ENCODE results near the gene FGF14.

Gene FGF14

DNA sequence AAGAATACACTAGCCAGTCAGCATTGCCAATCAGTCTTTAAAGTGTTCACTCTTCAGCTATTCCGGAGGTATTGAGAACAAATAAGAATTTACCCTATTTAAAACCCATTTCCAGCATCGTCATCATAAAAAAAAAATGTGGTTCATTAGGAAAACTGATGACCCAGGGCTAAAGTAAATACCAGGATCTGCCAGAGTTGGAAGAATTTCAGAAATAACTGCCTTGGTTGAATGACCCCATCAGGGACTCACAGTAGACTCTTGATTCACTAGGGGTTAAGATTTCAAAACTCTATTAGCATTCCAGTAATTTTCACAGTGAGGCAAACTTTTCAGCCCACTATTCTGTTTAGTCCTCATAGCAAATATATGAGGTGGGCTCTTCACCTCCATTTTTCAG is 572.4 kb downstream of the FGF14 start:
- DNase-seq (ENCODE audit: low spot score): no peak

DNA sequence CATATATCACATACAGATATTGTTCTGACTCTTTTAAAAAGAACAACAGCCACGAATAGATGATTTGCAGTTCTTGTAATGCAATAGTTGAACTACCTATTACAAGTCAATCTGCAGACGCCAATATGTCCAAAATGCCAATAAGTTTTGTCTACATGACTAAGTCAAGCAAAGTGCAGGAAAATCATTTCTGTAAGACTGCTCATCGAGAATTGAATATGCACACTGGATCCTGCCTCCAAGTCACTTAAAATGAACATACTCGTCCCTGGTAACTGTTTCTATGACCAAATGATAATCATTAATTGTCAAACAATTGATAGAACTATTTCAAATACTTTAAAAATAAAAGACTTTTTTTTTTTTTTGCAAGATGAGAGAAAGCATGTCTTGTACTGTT is 573.7 kb downstream of the FGF14 start:
- TF ChIP-seq, protein P1, sequence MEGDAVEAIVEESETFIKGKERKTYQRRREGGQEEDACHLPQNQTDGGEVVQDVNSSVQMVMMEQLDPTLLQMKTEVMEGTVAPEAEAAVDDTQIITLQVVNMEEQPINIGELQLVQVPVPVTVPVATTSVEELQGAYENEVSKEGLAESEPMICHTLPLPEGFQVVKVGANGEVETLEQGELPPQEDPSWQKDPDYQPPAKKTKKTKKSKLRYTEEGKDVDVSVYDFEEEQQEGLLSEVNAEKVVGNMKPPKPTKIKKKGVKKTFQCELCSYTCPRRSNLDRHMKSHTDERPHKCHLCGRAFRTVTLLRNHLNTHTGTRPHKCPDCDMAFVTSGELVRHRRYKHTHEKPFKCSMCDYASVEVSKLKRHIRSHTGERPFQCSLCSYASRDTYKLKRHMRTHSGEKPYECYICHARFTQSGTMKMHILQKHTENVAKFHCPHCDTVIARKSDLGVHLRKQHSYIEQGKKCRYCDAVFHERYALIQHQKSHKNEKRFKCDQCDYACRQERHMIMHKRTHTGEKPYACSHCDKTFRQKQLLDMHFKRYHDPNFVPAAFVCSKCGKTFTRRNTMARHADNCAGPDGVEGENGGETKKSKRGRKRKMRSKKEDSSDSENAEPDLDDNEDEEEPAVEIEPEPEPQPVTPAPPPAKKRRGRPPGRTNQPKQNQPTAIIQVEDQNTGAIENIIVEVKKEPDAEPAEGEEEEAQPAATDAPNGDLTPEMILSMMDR (IDR thresholded peaks at IDR 0.05; ENCODE audit: extremely low read depth, missing control alignments): no peak
- DNase-seq (ENCODE audit: low spot score): no peak

More for the DNA sequence above, 572.4 kb downstream of the FGF14 start:
- TF ChIP-seq, protein P1 (IDR thresholded peaks at IDR 0.05; ENCODE audit: extremely low read depth, missing control alignments): no peak

DNA sequence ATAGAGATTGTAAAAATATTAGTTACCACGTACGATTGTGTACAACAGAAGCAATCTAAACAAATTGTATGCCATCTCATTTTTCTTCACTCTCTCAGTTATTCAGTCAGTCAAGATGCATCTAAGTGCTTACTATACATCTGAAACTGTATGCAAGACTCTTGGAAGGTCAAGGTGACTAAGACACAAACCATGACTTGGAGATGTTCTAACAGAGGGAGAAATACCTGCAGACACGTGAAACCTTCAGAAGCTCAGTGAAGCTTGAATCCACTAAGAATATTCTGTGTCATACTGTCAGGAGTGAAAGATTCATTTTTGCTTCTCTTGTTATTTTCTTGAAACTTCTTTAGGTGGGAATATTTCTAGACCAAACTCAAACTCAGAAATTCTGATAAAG is 584.0 kb downstream of the FGF14 start:
- TF ChIP-seq, protein P1 (IDR thresholded peaks at IDR 0.05; ENCODE audit: extremely low read depth, missing control alignments): no peak
- no peak for DNase-seq (ENCODE audit: low spot score)

DNA sequence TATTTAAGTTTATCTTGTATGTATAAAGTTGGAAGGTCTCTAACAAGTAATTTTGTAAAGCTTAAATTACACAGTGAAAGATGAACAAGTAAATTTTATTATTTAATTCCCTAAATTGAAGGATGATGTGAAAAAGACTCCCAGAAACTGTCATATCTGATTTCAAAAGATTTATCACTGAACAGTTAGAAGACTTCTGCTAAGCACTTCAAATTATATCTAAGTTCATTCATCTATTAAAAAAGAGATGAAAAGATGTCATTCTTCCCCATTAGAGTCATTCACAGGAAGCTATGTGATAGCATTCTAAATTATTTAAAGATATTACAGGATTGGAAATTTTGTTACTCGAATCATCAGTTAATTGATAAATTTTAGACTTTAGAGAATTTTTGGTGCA is 590.0 kb downstream of the FGF14 start:
- DNase-seq (ENCODE audit: low spot score): no peak
- TF ChIP-seq, protein P1 (IDR thresholded peaks at IDR 0.05; ENCODE audit: extremely low read depth, missing control alignments): no peak

DNA sequence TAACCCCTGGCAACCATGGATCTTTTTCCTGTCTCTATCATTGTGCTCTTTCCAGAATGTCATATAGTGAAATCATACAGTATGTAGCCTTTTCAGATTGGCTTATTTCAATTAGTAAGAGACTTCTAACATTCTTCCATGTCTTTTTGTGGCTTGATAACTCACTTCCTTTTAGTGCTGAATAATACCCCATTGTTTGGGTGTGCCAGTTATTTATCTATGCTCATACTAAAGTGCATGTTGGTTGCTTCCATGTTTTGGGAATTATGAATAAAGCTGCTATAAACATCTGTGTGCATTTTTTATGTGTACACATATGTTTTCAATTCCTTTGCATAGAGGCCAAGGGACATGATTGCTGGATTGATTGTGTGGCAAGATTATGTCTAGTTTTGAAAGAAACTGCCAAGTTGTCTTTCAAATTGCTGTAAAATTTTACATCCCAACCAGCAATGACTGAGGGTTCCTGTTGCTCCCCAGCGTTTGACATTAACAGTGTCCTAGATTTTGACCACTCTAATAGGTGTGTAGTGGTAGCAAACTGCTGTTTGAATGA is 590.5 kb downstream of the FGF14 start:
- no peak for DNase-seq (ENCODE audit: low spot score)
- TF ChIP-seq, protein P1 (IDR thresholded peaks at IDR 0.05; ENCODE audit: extremely low read depth, missing control alignments): no peak

DNA sequence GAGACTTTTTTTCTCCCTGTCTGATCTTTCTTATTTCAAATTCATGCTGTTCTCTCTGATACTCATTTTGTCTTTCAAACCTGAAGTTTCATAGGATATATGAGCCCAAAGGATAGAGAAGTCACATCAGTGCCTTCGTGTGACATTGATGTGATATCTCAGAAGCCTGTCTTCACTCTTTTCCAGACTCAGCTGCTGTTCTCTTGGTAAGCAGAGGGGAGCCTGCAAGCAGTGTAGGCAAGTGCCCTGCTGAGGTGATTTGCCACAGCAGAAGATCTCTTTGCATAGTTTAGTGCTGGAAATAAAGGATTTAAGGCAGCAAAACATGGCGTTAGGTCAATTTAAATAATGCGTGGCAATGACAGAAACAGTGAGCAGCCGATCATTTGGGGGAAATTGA is 602.7 kb downstream of the FGF14 start:
- no peak for DNase-seq (ENCODE audit: low spot score)
- TF ChIP-seq, protein P1 (IDR thresholded peaks at IDR 0.05; ENCODE audit: extremely low read depth, missing control alignments): no peak

DNA sequence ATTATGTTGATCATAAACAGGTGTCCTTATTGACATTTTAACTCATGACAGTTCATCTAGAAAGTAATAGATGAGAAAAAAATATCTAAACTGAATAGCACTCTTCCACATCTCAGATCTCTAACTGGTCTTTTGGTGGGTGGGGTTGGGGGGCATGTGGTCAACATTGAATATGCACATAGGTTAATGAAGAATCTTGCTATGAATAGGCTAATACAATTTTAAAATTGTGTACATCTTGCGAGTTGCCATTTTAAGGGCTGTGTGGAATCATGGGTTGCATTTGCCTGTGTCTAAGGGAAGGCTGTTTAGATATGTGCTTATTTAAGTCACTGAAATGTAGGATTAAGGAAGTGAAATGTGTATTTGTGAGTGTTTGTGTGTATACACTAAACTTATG is 603.4 kb downstream of the FGF14 start:
- TF ChIP-seq, protein P1 (IDR thresholded peaks at IDR 0.05; ENCODE audit: extremely low read depth, missing control alignments): no peak
- no peak for DNase-seq (ENCODE audit: low spot score)

Measured in GM20000 (cell line).